Esophagus (tissue), 2 donors: ENCODE data around the gene PARD3. TPM values are rescaled to one million over a fixed set of nuclear protein-coding genes. Genes with fewer than 3 reads are reported as not detected.
"Not testable (repeated sequence)": the region's sequence is repeated elsewhere in the genome, so short reads cannot be mapped to it uniquely, and the experiment has no call there.

Experiments
- H3K27ac ChIP-seq, 2 donors: one replicate each; pipeline ENCODE4 v1.5.1; 2013; ENCODE audit warnings: low read depth in 2 of 2, mild to moderate bottlenecking in 2 of 2, inconsistent platforms in 1 of 2, low read length in 1 of 2, moderate library complexity in 1 of 2
- H3K27me3 ChIP-seq, 2 donors: one replicate each; pipeline ENCODE4 v1.6.1; 2013; ENCODE audit warnings: low read length in 2 of 2, control low read depth in 1 of 2, mild to moderate bottlenecking in 1 of 2; ENCODE audit not compliant: insufficient read depth in 2 of 2, control insufficient read depth in 1 of 2
- H3K36me3 ChIP-seq, 2 donors: one replicate each; pipeline ENCODE4 v1.6.1; 2013; ENCODE audit warnings: low read length in 1 of 2; ENCODE audit not compliant: control insufficient read depth in 2 of 2, insufficient read depth in 2 of 2
- H3K4me1 ChIP-seq, 2 donors: one replicate each; pipeline ENCODE4 v1.6.1; 2013; ENCODE audit warnings: low read length in 1 of 2; ENCODE audit not compliant: control insufficient read depth in 2 of 2, insufficient read depth in 2 of 2
- H3K4me3 ChIP-seq, 2 donors: one replicate each; pipeline ENCODE4 v1.5.1; 2013; ENCODE audit warnings: low read length in 2 of 2, mild to moderate bottlenecking in 2 of 2, low read depth in 1 of 2, moderate library complexity in 1 of 2
- H3K9me3 ChIP-seq, 2 donors: one replicate each; pipeline ENCODE4 v1.6.1; 2013; ENCODE audit warnings: mild to moderate bottlenecking in 2 of 2, low read depth in 1 of 2, low read length in 1 of 2, moderate library complexity in 1 of 2; ENCODE audit not compliant: control insufficient read depth in 2 of 2, insufficient read depth in 1 of 2
- WGBS, 2 donors: extraction: QIAGEN DNeasy Blood & Tissue Kit; methylation state at CpG; one replicate each; pipeline ENCODE4 v1.1.7; 2013; 5-methylcytosine and 5-hydroxymethylcytosine counted together
- polyA plus RNA-seq, 2 donors: library from polyadenylated mRNA; stranded (reverse); fragments of 200-250 nt; gene quantifications; one replicate each; pipeline ENCODE4 v1.2.3, GENCODE V29; 2013
- donor health status: healthy with polysubstance abuse.
- donor health status: Bipolar disorder and iron deficiency.

PARD3 gene
- polyA plus RNA-seq, 2 donors: 40.3 to 71.3 TPM

DNA sequence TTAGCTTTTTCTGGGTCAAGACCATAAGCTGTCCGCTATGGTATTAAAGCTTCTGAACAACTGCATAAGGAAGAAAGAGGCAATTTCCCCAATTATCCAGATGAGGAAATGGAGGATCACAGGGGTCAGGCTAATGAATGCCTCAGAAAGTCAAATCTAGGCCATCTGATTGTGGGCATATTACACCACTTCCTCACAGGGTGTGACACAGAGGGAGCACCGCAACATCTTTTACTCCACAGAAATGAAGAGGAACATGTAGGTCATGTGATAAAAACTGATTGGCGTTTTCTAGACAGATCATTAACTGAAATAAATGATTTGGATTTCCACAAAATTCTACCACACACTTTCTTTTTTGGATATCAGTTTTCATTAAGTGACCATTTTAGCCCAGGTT lies 384.4 kb downstream of the PARD3 start:
- no peaks in the 10 kb centered on the region for H3K27me3 ChIP-seq
- H3K4me3 ChIP-seq: no peak overlapping the region
- peaks cover 0 to 6% of the 10 kb centered on the region in 2 donors for H3K4me1 ChIP-seq
- WGBS, 2 donors: 87 to 90% methylated on average over 3 of the region's 3 CpGs
- no peaks in the 10 kb centered on the region for H3K9me3 ChIP-seq
- no peak overlapping the region for H3K27ac ChIP-seq
- H3K36me3 ChIP-seq: no peaks in the 10 kb centered on the region

DNA sequence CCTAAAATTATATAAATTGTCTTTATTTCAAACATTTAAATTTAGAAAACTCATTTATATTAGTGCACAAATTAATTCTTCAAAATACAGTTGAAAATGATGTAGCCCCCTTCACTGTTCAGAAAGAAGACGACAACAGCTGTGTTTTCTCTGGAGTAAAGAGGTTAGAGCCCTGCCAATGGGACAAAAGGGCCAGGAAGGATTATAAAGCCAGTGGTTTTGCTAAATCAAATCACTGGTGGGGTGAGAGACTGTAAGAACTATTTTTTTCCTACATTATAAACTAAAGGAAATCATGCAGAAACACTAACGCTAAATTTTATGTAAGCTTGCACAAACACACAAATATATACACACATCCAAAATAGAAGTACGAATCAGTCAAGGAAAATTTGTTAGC lies 386.6 kb downstream of the PARD3 start:
- Histone ChIP-seq H3K27me3 (no peaks in the 10 kb centered on the region), H3K4me3 (no peak overlapping the region), H3K27ac (no peak overlapping the region), H3K9me3 (no peaks in the 10 kb centered on the region), H3K36me3 (no peaks in the 10 kb centered on the region), H3K4me1 (no peaks in the 10 kb centered on the region)
- WGBS, 2 donors: 27 to 43% methylated on average over 3 of the region's 3 CpGs

DNA sequence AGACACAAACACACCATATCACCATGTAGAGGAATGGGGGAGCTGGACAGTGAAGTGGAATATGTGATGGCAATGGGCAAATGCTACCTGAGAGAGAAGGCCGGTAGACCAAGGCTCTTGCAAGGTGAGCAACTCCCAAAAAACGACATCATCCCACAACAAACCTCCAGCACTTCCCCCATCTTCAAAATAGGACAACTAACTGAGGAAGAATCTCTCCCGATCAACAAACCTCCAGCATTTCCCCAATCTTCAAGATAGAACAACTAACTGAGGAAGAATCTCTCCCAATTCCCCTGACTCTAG lies 387.2 kb downstream of the PARD3 start:
- 88 to 89% methylated on average over 3 of the region's 3 CpGs for WGBS, 2 donors
- no peaks in the 10 kb centered on the region for H3K27me3 ChIP-seq
- H3K36me3 ChIP-seq: no peaks in the 10 kb centered on the region
- H3K9me3 ChIP-seq: no peaks in the 10 kb centered on the region
- H3K4me3 ChIP-seq: no peak overlapping the region
- H3K4me1 ChIP-seq: no peaks in the 10 kb centered on the region
- H3K27ac ChIP-seq: peak overlapping the region in 1 of 2 donors; percentile 15

DNA sequence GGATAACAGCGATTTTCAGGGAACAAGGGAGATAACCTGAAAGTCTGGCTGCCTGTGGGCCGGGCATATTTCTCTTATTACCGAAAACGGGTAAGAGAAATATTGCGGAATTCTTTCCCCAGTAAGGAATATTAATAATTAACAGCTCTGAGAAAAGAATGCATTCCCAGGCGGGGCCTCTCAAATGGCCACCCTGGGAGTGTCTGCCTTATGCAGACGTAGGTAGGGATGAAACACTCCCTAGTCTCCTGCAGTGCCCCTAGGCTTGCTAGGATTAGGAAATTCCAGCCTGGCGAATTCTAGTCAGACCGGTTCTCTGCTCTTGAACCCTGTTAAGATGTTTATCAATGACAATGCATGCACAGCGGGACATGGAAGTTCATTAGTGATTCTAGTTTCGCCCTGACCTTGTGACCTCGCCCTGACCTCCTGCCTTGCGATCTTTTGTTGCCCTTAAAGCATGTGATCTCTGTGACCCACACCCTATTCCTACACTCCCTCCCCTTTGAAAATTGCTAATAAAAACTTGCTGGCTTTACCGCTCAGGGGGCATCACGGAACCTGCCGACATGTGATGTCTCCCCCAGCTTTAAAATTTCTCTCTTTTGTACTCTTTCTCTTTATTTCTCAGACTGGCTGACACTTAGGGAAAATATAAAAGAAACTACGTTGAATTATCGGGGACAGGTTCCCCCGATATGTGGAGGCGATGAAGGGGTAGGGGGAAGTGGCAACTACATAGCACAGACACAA lies 387.8 kb downstream of the PARD3 start:
- WGBS, 2 donors: 76 to 78% methylated on average over 20 of the region's 20 CpGs
- not testable (repeated sequence) for H3K9me3 ChIP-seq, H3K4me1 ChIP-seq, H3K27me3 ChIP-seq, H3K4me3 ChIP-seq, H3K36me3 ChIP-seq
- peak overlapping the region in 1 of 2 donors; percentile 15 for H3K27ac ChIP-seq

DNA sequence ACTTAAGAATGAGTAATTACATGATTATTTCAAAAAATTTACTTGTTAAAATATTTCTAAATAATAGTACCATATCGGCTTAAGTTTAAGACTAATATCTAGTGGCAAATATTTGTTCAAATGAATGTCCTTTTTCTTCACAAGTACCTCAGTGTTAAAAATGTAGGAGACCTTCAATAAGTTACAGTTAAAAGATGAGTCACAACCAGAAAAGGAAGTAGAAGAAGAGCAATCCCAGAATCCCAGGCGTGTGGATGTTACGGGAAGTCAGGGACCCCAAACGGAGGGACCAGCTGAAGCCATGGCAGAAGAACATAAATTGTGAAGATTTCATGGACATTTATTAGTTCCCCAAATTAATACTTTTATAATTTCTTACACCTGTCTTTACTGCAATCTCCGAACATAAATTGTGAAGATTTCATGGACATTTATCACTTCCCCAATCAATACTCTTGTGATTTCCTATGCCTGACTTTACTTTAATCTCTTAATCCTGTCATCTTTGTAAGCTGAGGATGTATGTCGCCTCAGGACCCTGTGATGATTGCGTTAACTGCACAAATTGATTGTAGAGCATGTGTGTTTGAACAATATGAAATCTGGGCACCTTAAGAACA lies 388.4 kb downstream of the PARD3 start:
- not testable (repeated sequence) for H3K27me3 ChIP-seq, H3K4me3 ChIP-seq, H3K4me1 ChIP-seq, H3K9me3 ChIP-seq, H3K36me3 ChIP-seq, H3K27ac ChIP-seq
- 83 to 87% methylated on average over 7 of the region's 7 CpGs for WGBS, 2 donors

DNA sequence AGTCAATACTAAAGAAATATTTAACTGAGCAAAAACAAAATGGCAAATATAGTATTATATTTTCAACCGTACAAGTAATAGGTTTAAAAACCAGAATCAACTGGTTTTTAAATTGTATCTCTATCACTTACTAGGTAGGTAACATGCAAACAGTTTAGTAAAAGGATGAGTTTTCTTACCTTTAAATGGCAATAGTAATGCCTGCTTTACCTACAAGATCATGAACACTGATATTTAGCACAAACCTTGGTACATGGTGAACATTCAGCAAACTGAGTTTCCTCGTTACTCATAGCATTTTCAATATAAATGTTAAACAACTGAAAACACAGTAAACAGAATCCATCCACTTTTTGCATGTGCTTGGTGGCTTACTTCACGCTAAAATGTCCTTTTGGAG lies 389.1 kb downstream of the PARD3 start:
- H3K9me3 ChIP-seq: no peaks in the 10 kb centered on the region
- WGBS, 2 donors: 62% methylated on average over 3 of the region's 3 CpGs
- no peak overlapping the region for H3K4me3 ChIP-seq

DNA sequence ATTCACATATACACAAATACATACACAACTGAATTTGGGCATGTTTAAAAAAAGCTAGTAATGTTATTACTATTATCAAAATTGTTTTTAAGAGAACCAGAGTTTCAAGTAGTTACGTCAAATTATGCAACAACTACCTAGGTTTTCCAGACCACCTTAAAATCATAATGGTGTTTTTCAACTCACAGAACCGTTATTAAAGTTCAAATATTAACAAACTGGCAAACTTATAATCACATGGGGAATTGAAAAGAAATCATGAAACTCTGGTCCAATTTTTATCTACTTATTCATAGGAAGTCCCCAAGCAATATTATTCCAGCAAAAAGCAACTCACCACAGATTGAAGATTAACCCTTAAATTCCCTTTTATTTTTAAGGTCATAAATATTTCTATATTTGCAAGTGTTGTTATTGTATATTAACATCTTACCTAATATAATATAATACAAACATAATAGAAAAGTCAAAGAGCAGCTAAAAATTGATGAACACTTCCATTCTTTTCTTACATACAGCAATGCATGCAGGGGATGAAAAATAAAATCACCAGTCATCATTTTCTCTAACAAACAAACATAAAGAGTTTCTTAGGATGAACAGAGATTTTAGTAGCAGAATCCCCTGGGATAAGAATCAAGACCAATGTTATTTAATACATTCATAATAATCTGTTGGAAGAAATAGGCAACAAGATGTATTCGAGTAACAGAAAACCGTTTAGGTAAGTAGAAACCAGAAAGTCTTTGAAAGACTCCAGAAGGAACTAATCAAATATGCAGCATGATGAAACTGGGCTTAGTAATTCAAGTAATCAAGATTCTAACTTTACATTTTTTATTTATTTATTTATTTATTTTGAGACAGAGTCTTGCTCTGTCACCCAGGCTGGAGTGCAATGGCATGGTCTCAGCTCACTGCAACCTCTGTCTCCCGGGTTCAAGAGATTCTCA lies 391.1 kb downstream of the PARD3 start:
- Histone ChIP-seq H3K4me1 (no peaks in the 10 kb centered on the region), H3K9me3 (no peaks in the 10 kb centered on the region), H3K27me3 (no peaks in the 10 kb centered on the region), H3K4me3 (no peak overlapping the region), H3K36me3 (no peaks in the 10 kb centered on the region), H3K27ac (no peak overlapping the region)
- 72 to 76% methylated on average over 5 of the region's 5 CpGs for WGBS, 2 donors

More for the DNA sequence above, 389.1 kb downstream of the PARD3 start:
- Histone ChIP-seq H3K4me1 (no peaks in the 10 kb centered on the region), H3K27ac (no peak overlapping the region), H3K27me3 (no peaks in the 10 kb centered on the region), H3K36me3 (no peaks in the 10 kb centered on the region)

DNA sequence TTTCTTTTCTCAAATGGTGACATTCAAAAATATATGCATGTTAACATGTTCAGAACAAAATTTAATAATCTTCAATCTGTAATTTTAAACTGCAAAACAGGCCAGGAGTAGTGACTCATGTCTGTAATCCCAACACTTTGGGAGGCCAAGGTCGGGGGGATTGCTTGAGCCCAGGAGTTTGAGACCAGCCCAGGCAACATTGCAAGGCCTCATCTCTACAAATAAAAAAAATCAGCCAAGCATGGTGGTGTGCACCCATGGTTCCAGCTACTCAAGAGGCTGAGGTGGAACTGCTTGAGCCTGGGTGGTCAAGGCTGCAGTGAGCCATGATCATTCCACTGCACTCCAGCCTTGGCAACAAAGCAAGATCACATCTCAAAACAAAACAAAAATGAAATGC lies 394.3 kb downstream of the PARD3 start:
- no peak overlapping the region for H3K4me3 ChIP-seq
- no peak overlapping the region for H3K27ac ChIP-seq
- 45 to 46% methylated on average over 1 of the region's 1 CpG for WGBS, 2 donors
- H3K9me3 ChIP-seq: no peaks in the 10 kb centered on the region
- H3K27me3 ChIP-seq: no peaks in the 10 kb centered on the region
- H3K36me3 ChIP-seq: no peaks in the 10 kb centered on the region
- no peaks in the 10 kb centered on the region for H3K4me1 ChIP-seq

DNA sequence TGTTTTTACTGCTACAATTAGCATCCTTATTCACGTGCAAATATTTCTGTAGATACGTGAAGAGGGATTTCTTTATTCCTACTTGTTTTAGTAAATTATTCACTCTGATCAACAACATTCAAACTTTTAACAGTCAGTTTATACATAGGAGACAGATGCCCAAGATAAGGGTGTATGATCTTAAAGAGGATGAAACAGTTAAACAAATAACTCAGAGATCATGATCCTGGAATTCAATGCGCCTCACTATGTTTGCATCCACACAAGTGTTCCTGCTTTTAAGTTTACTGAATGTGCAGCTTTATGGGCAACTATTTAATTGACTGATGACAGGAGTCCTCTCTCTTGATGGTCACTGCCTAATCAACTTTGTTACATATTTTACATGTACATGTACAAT lies 394.8 kb downstream of the PARD3 start:
- 90% methylated on average over 3 of the region's 3 CpGs for WGBS, 2 donors
- Histone ChIP-seq H3K27me3 (no peaks in the 10 kb centered on the region), H3K4me1 (no peaks in the 10 kb centered on the region), H3K27ac (no peak overlapping the region), H3K4me3 (no peak overlapping the region), H3K36me3 (no peaks in the 10 kb centered on the region), H3K9me3 (no peaks in the 10 kb centered on the region)
